Fibroblast of the aortic adventitia (primary cell): ENCODE results near the gene ELMO1. TPM values are rescaled to one million over a fixed set of nuclear protein-coding genes. Genes with fewer than 3 reads are reported as not detected.

Experiments
- DNase-seq: peaks from one replicate; pipeline ENCODE4 v3.0.0-alpha.2; 2010; ENCODE audit warnings: low read depth
- H3K4me3 ChIP-seq: 2 replicates; pipeline ENCODE4 v1.5.1; 2011; ENCODE audit warnings: low read depth, mild to moderate bottlenecking, control low read depth, low read length, moderate library complexity
- total RNA-seq: library from RNA; depleted of rRNA; stranded (reverse); fragments of >200 nt; gene quantifications from 2 replicates; pipeline ENCODE4 v1.2.3, GENCODE V29; 2012; ENCODE audit warnings: low replicate concordance
- TF ChIP-seq, protein P1 (sequence below): IDR thresholded peaks from 2 replicates; pipeline ENCODE4 v1.5.1; 2011; ENCODE audit warnings: mild to moderate bottlenecking, low read length, control low read depth, inconsistent platforms; ENCODE audit not compliant: insufficient read depth

The ELMO1 gene
- total RNA-seq, 1 donor, result 1.3 TPM

DNA sequence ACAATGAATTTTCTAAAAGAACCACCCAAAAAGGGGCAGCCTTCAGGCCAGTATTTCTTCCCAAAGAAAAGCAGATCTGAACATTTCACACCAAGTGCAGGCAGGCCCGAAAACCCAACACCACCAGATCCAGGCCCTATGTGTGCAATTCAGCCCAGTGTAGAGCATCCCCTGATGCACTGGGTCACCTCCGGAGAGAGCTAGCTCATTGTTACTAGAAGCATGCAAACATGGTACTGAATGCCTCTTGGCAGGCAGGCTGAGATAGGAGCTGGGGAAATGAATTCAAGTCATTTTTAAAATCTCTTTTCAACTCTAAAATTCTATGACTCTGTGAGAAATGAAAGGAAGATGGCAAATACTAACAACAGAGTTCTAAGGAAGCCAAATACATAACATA, 174.8 kb downstream of the ELMO1 start:
- TF ChIP-seq, protein P1, sequence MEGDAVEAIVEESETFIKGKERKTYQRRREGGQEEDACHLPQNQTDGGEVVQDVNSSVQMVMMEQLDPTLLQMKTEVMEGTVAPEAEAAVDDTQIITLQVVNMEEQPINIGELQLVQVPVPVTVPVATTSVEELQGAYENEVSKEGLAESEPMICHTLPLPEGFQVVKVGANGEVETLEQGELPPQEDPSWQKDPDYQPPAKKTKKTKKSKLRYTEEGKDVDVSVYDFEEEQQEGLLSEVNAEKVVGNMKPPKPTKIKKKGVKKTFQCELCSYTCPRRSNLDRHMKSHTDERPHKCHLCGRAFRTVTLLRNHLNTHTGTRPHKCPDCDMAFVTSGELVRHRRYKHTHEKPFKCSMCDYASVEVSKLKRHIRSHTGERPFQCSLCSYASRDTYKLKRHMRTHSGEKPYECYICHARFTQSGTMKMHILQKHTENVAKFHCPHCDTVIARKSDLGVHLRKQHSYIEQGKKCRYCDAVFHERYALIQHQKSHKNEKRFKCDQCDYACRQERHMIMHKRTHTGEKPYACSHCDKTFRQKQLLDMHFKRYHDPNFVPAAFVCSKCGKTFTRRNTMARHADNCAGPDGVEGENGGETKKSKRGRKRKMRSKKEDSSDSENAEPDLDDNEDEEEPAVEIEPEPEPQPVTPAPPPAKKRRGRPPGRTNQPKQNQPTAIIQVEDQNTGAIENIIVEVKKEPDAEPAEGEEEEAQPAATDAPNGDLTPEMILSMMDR, result no peak
- no peak overlapping the region for H3K4me3 ChIP-seq
- DNase-seq, result no peak

- no peak for DNase-seq
- H3K4me3 ChIP-seq, result no peak overlapping the region
- TF ChIP-seq, protein P1, result no peak
Observed at GRCh38 chr7:37269711-37270508, 178.8 kb downstream of the ELMO1 start.

- no peak overlapping the region for H3K4me3 ChIP-seq
- TF ChIP-seq, protein P1, result no peak
- DNase-seq, result no peak
Observed at GRCh38 chr7:37267251-37267650, 181.4 kb downstream of the ELMO1 start.

DNA sequence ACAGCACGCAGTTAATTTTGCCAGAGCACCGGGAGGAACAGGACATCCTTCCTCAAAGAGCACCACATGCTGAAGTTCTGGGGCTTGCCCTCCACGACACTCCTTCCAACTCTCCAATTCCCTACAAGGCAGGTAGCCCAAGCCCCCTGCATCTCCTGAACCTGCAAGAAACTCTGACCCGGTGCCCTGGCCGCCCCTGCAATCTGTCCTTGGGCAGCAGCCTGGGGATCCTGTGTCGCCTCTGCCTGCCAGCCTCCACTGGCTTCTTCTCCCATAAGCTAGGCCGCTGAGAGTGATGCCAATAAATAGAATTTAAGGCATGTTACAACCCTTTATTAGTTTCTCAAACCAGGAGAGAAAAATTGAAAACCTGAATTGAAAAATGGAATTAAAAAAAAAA, 182.8 kb downstream of the ELMO1 start:
- DNase-seq, result no peak
- H3K4me3 ChIP-seq, result no peak overlapping the region
- TF ChIP-seq, protein P1, result no peak

- H3K4me3 ChIP-seq, result no peak overlapping the region
- no peak for DNase-seq
- TF ChIP-seq, protein P1, result no peak
Observed at GRCh38 chr7:37265006-37265405, 183.7 kb downstream of the ELMO1 start.

GRCh38 chr7:37262181-37262580, 186.5 kb downstream of the ELMO1 start:
- no peak for DNase-seq
- TF ChIP-seq, protein P1, result no peak
- no peak overlapping the region for H3K4me3 ChIP-seq
